PC-3 (cell line): Measurements from ENCODE around the gene RTN4RL2. TPM values are rescaled to one million over a fixed set of nuclear protein-coding genes. Genes with fewer than 3 reads are reported as not detected.

ENCODE experiments used
- ATAC-seq: fragments of 200-7000 bp; cut with Tn5 transposase; 2 replicates; pipeline ENCODE4 v1.9.1; 2020; ENCODE audit warnings: mild to moderate bottlenecking, moderate library complexity
- BruUV-seq: library from RNA; stranded (reverse); fragments of 400-500 nt; replicated peaks from 2 replicates; lab custom pipeline; 2021; lab: Mats Ljungman, UMichigan
- CTCF ChIA-PET: fragments of 300-600 bp; sonication (Branson Sonifier 250); formaldehyde crosslinking; loops from one replicate; lab custom pipeline; 2022; ENCODE audit warnings: antibody characterized with exemption; lab: Charles Lee
- POLR2A ChIA-PET: fragments of 300-600 bp; sonication (Branson Sonifier 250); formaldehyde crosslinking; loops from one replicate; lab custom pipeline; 2022; ENCODE audit warnings: antibody characterized with exemption; ENCODE audit not compliant: unreplicated experiment; lab: Charles Lee
- DNase-seq: peaks from one replicate; pipeline ENCODE4 v3.0.0-alpha.2; 2015
- H2AFZ ChIP-seq: fragments of 300-600 bp; sonication (generic); 2 replicates; pipeline ENCODE4 v1.6.0; 2016; ENCODE audit warnings: antibody characterized with exemption, low read length
- H3F3A ChIP-seq: fragments of 300-600 bp; sonication (generic); one replicate; pipeline ENCODE4 v1.6.0; 2017; ENCODE audit warnings: antibody characterized with exemption, low read length, control low read depth, mild to moderate bottlenecking; ENCODE audit not compliant: unreplicated experiment
- H3K27ac ChIP-seq: fragments of 300-600 bp; sonication (generic); 2 replicates; pipeline ENCODE4 v1.5.1; 2016; ENCODE audit warnings: mild to moderate bottlenecking, low read length
- H3K27me3 ChIP-seq: fragments of 300-600 bp; sonication (generic); 2 replicates; pipeline ENCODE4 v1.6.1; 2016; ENCODE audit warnings: low read length, mixed read lengths
- H3K36me3 ChIP-seq: fragments of 300-600 bp; sonication (generic); 2 replicates; pipeline ENCODE4 v1.6.1; 2016; ENCODE audit warnings: low read depth, mixed run types, low read length, mixed read lengths
- H3K4me1 ChIP-seq: fragments of 300-600 bp; sonication (generic); 2 replicates; pipeline ENCODE4 v1.5.1; 2016; ENCODE audit warnings: low read length; ENCODE audit not compliant: insufficient read depth
- H3K4me2 ChIP-seq: fragments of 300-600 bp; sonication (generic); 2 replicates; pipeline ENCODE4 v1.6.0; 2016; ENCODE audit warnings: low read length
- H3K4me3 ChIP-seq: fragments of 300-600 bp; sonication (generic); 2 replicates; pipeline ENCODE4 v1.5.1; 2016; ENCODE audit warnings: mild to moderate bottlenecking, low read length, mixed read lengths
- H3K79me2 ChIP-seq: fragments of 300-600 bp; sonication (generic); 2 replicates; pipeline ENCODE4 v1.6.1; 2017; ENCODE audit warnings: low read length, mixed read lengths
- H3K9ac ChIP-seq: fragments of 300-600 bp; sonication (generic); 2 replicates; pipeline ENCODE4 v1.6.0; 2016; ENCODE audit warnings: mild to moderate bottlenecking, low read length
- H3K9me2 ChIP-seq: fragments of 300-600 bp; sonication (generic); replicated peaks from 2 replicates; pipeline ENCODE4 v1.6.1; 2016; ENCODE audit warnings: mixed run types, low read length, mixed read lengths
- H3K9me3 ChIP-seq: fragments of 300-600 bp; sonication (generic); 2 replicates; pipeline ENCODE4 v1.6.1; 2016; ENCODE audit warnings: low read length, mixed read lengths
- H4K20me1 ChIP-seq: fragments of 300-600 bp; sonication (generic); 2 replicates; pipeline ENCODE4 v1.6.1; 2016; ENCODE audit warnings: low read length, mixed read lengths
- CTCF ChIP-seq: fragments of 300-600 bp; sonication (generic); conservative IDR thresholded peaks from 2 replicates; pipeline ENCODE4 v1.5.1; 2017; ENCODE audit warnings: antibody characterized with exemption, low read depth, mild to moderate bottlenecking, low read length
- EZH2 ChIP-seq: fragments of 300-600 bp; sonication (generic); IDR thresholded peaks from one replicate; pipeline ENCODE4 v1.6.1; 2017; ENCODE audit warnings: antibody characterized with exemption, mild to moderate bottlenecking, low read length; ENCODE audit not compliant: unreplicated experiment
- EZH2phosphoT487 ChIP-seq: fragments of 300-600 bp; sonication (generic); IDR thresholded peaks from 2 replicates; pipeline ENCODE4 v1.6.1; 2018; ENCODE audit warnings: mild to moderate bottlenecking, antibody characterized with exemption, low read length, borderline replicate concordance
- intact Hi-C: fragments of 100-400 bp; cut with micrococcal nuclease; formaldehyde crosslinking; loops from 2 replicates; pipeline ENCODE4 v1.9.0; 2023
- total RNA-seq: library from RNA; depleted of rRNA; stranded (reverse); fragments of >200 nt; gene quantifications from 2 replicates; pipeline ENCODE4 v1.2.3, GENCODE V29; 2014

The RTN4RL2 gene
- total RNA-seq, 1 experiment from 2014 or later, result 3.5 TPM

DNA sequence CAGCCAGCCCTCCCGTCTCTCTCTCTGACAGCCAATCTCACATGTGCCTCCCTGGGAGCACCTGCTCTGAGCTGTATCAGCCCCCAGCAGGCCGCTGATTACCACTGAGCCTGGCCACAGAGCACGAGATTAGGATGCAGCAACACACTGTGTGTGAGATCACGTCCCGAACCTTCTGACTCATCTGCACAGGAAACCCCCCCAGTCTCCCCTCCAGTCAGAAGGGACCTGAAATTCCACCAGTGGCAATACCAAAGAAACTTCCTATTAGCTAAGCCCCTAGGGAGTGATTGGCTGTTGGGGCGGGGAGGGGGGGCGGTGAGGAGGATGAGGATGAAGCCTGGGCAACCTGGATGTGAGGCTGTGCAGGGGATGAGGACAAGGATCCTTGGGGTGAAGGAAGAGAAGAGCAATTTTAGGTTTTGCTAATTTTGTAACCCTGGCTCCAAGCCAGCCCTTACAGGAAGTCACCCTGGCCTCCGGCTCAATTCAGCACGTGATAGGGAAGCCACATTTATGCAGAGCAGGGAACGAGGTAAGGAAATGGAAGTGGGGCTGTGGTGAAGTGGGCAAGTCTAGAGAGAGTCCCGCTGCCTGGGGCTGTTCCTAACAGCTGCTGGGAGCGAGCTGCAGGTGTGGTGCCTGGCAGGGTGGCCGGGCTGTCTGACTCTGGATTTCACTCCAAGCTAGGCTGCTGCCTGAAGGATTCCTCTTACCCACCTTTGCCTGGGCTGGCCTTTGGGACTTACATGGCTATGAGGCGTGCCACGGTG is 35.4 kb upstream of the RTN4RL2 start:
- Histone ChIP-seq H3K27ac (peak overlapping the region; percentile 14; the same call in 1 of the 2 replicates), H3K9ac (no peak overlapping the region), H4K20me1 (no peaks in the 10 kb centered on the region), H3K4me1 (peaks cover 43% of the 10 kb centered on the region), H3K9me2 (no peaks in the 10 kb centered on the region), H3K4me3 (no peak overlapping the region), H3K4me2 (peak overlapping the region; percentile 71), H3K79me2 (peaks cover 15% of the 10 kb centered on the region), H3K36me3 (no peaks in the 10 kb centered on the region), H3F3A (no peaks in the 10 kb centered on the region), H2AFZ (no peak overlapping the region), H3K9me3 (no peaks in the 10 kb centered on the region), H3K27me3 (no peaks in the 10 kb centered on the region)
- BruUV-seq, result no TSS peak
- ATAC-seq (peak; percentile 67), DNase-seq (peak; percentile 71)
- POLR2A ChIA-PET, result no interaction called here
- CTCF ChIA-PET, result interaction anchor here (0.7 kb wide), 1 partner anchor 10 kb away, joined by 4 read pairs; no protein-coding TSS in a partner anchor
- intact Hi-C loops, result no loop called here
- no peak for TF ChIP-seq CTCF
- no peak for TF ChIP-seq EZH2
- TF ChIP-seq EZH2phosphoT487, result no peak

DNA sequence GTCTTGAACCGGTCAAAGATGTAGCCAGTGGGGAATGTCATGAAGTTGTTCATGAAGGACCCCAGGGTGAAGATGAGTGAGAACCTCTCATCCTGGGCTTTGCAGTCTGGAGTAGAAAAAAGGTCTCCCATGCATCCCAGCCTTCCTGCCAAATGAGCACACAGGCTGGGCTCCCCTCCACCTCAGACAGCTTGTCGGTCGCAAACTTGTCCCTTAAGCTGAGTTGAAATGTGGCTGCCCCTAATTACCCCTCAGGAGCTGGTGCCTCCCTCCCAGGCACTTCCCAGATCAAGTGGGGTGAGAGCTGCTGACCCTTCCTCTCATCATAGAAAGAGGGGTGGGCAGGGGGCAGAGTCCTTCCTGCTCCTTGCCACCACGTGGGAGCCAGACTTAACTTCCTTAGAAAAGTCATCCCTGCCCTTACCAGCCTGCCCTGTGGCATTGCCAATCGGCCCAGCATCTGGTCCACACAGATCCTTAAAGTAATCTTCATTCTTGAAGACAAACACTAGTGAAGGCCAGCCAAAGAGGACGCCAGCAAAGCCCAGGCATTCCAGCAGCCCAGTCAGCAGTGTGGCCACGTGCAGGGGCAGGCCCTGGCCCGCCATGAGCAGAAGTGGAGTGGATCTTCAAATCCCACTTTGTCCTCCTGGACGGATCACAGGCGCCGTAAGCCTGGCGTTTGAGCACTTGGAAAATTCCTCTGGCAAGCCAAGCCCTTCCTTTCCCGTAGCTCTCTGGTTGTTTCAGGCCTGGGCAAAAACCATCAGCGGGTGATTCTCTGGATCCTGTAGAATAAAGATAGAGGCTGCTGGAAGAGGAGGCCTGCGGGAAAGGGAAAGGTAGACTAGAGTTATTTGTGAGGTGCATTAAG is 34.5 kb upstream of the RTN4RL2 start:
- H3K4me2 ChIP-seq, result peak overlapping the region; percentile 71
- peaks cover 15% of the 10 kb centered on the region for H3K79me2 ChIP-seq
- no peak for DNase-seq
- TSS peak; percentile 47 for BruUV-seq
- no peaks in the 10 kb centered on the region for H3F3A ChIP-seq
- no peak for ATAC-seq
- no peaks in the 10 kb centered on the region for H3K36me3 ChIP-seq
- POLR2A ChIA-PET, result interaction anchor here (0.5 kb wide), 1 partner anchor 20 kb away, joined by 6 read pairs; no protein-coding TSS in a partner anchor
- H3K4me3 ChIP-seq, result peak overlapping the region; percentile 62
- H3K9me2 ChIP-seq, result no peaks in the 10 kb centered on the region
- intact Hi-C loops, result no loop called here
- H4K20me1 ChIP-seq, result no peaks in the 10 kb centered on the region
- no peak overlapping the region for H2AFZ ChIP-seq
- TF ChIP-seq CTCF, result no peak
- no peak for TF ChIP-seq EZH2phosphoT487
- TF ChIP-seq EZH2, result no peak
- H3K9me3 ChIP-seq, result no peaks in the 10 kb centered on the region
- peak overlapping the region; percentile 92 for H3K27ac ChIP-seq
- H3K4me1 ChIP-seq, result peaks cover 43% of the 10 kb centered on the region
- H3K9ac ChIP-seq, result peak overlapping the region; percentile 84
- CTCF ChIA-PET, result no interaction called here
- no peaks in the 10 kb centered on the region for H3K27me3 ChIP-seq
